Liver (tissue), 3 donors: ENCODE measurements around the gene FNBP1L.

Experiments
- CTCF ChIP-seq: fragments of 150-350 bp; IDR thresholded peaks from 2 replicates; pipeline ENCODE4 v1.5.1; 2017; ENCODE audit warnings: improper control_type of control experiment, low read depth, low read length; ENCODE audit not compliant: missing input control
- GABPA ChIP-seq, 2 donors: IDR thresholded peaks in 1 of 2; conservative IDR thresholded peaks in 1 of 2; 2 replicates each; pipeline ENCODE4 v1.6.1; 2016; ENCODE audit warnings: antibody characterized with exemption in 2 of 2, mild to moderate bottlenecking in 1 of 2, moderate library complexity in 1 of 2
- JUND ChIP-seq, 2 donors: IDR thresholded peaks; 2 replicates each; pipeline ENCODE4 v1.6.1; 2016; ENCODE audit warnings: antibody characterized with exemption in 2 of 2
- RAD21 ChIP-seq, 2 donors: IDR thresholded peaks; 2 replicates each; pipeline ENCODE4 v1.6.1; 2016; ENCODE audit warnings: antibody characterized with exemption in 2 of 2, mild to moderate bottlenecking in 2 of 2
- REST ChIP-seq: IDR thresholded peaks from 2 replicates; pipeline ENCODE4 v1.6.1; 2016; ENCODE audit warnings: antibody characterized with exemption, mild to moderate bottlenecking
- SP1 ChIP-seq: IDR thresholded peaks from 2 replicates; pipeline ENCODE4 v1.6.1; 2018; ENCODE audit warnings: antibody characterized with exemption, mild to moderate bottlenecking
- TAF1 ChIP-seq: conservative IDR thresholded peaks from 2 replicates; pipeline ENCODE4 v1.6.1; 2016; ENCODE audit warnings: antibody characterized with exemption, mild to moderate bottlenecking
- YY1 ChIP-seq: IDR thresholded peaks from 2 replicates; pipeline ENCODE4 v1.6.1; 2016; ENCODE audit warnings: antibody characterized with exemption, mild to moderate bottlenecking
- ZBTB33 ChIP-seq: IDR thresholded peaks from 2 replicates; pipeline ENCODE4 v1.6.1; 2016; ENCODE audit warnings: antibody characterized with exemption
- donor health status: healthy.
- donor health status: healthy.

- no peak for TF ChIP-seq SP1
- no peak for TF ChIP-seq CTCF
- no peak for TF ChIP-seq GABPA (IDR thresholded peaks at IDR 0.05 in 1 of 2, conservative IDR thresholded peaks at IDR 0.05 in 1 of 2)
- no peak for TF ChIP-seq YY1
- TF ChIP-seq TAF1: no peak
- no peak for TF ChIP-seq ZBTB33
- no peak for TF ChIP-seq REST
- TF ChIP-seq JUND (IDR thresholded peaks at IDR 0.05): no peak
- no peak for TF ChIP-seq RAD21 (IDR thresholded peaks at IDR 0.05)
Measured at GRCh38 chr1:93588955-93589354, 141.0 kb downstream of the FNBP1L start.
